Mesenchymal stem cell (in vitro differentiated cells and primary cell): ENCODE measurements around the gene TRIP13.

Source experiments
- DNase-seq: peaks from one replicate; pipeline ENCODE4 v3.0.0-alpha.2; 2013
- H2AFZ ChIP-seq: one replicate; pipeline ENCODE4 v1.6.1; 2013; ENCODE audit warnings: low read depth, mild to moderate bottlenecking, control low read depth, inconsistent platforms, low read length, moderate library complexity
- H2AK5ac ChIP-seq: 2 replicates; pipeline ENCODE4 v1.6.1; 2013; ENCODE audit warnings: low read length, moderate library complexity, mild to moderate bottlenecking, inconsistent platforms; ENCODE audit not compliant: severe bottlenecking
- H2BK120ac ChIP-seq: one replicate; pipeline ENCODE4 v1.6.1; 2013; ENCODE audit warnings: low read depth, mild to moderate bottlenecking, inconsistent platforms, low read length, moderate library complexity
- H2BK12ac ChIP-seq, 2 experiments: one replicate each; pipeline ENCODE4 v1.6.1; 2013; ENCODE audit warnings: inconsistent platforms in 2 of 2, low read length in 2 of 2, mild to moderate bottlenecking in 2 of 2, moderate library complexity in 2 of 2, control low read depth in 1 of 2
- H2BK15ac ChIP-seq: one replicate; pipeline ENCODE4 v1.6.1; 2013; ENCODE audit warnings: mild to moderate bottlenecking, low read depth, inconsistent platforms; ENCODE audit not compliant: poor library complexity, severe bottlenecking
- H2BK5ac ChIP-seq: 2 replicates; pipeline ENCODE4 v1.6.1; 2013; ENCODE audit warnings: low read depth, mild to moderate bottlenecking, low read length, control low read depth, inconsistent platforms; ENCODE audit not compliant: poor library complexity, severe bottlenecking
- H3K14ac ChIP-seq, 2 experiments: one replicate each; pipeline ENCODE4 v1.6.1; 2013; ENCODE audit warnings: inconsistent platforms in 2 of 2, low read length in 2 of 2, control low read depth in 1 of 2, mild to moderate bottlenecking in 1 of 2, moderate library complexity in 1 of 2
- H3K18ac ChIP-seq, 2 experiments: one replicate each; pipeline ENCODE4 v1.6.1; 2013; ENCODE audit warnings: inconsistent platforms in 2 of 2, low read length in 2 of 2, control low read depth in 1 of 2, low read depth in 1 of 2, mild to moderate bottlenecking in 1 of 2
- H3K23ac ChIP-seq, 2 experiments: one replicate each; pipeline ENCODE4 v1.6.1; 2013; ENCODE audit warnings: inconsistent platforms in 2 of 2, low read length in 2 of 2, mild to moderate bottlenecking in 2 of 2, moderate library complexity in 2 of 2, control low read depth in 1 of 2
- H3K27ac ChIP-seq: 2 replicates; pipeline ENCODE4 v1.5.1; 2013; ENCODE audit warnings: mild to moderate bottlenecking, moderate library complexity, low read length, control low read depth, inconsistent platforms; ENCODE audit not compliant: poor library complexity, severe bottlenecking
- H3K27me3 ChIP-seq, 2 experiments: 2 replicates each; pipeline versions ENCODE4 v1.6.1 to v1.7.0; 2013; ENCODE audit warnings: low read length in 2 of 2, mild to moderate bottlenecking in 2 of 2, moderate library complexity in 2 of 2, control low read depth in 1 of 2, inconsistent platforms in 1 of 2; ENCODE audit not compliant: control insufficient read depth in 1 of 2, insufficient read depth in 1 of 2
- H3K36me3 ChIP-seq, 2 experiments: 2 replicates each; pipeline versions ENCODE4 v1.6.1 to v1.7.0; 2013; ENCODE audit warnings: low read length in 2 of 2, control low read depth in 1 of 2, inconsistent platforms in 1 of 2, low read depth in 1 of 2, mild to moderate bottlenecking in 1 of 2; ENCODE audit not compliant: insufficient read depth in 2 of 2, control insufficient read depth in 1 of 2
- H3K4ac ChIP-seq, 2 experiments: one replicate each; pipeline ENCODE4 v1.6.1; 2013; ENCODE audit warnings: inconsistent platforms in 2 of 2, low read length in 2 of 2, mild to moderate bottlenecking in 2 of 2, moderate library complexity in 2 of 2, control low read depth in 1 of 2, low read depth in 1 of 2
- H3K4me1 ChIP-seq: 2 replicates; pipeline ENCODE4 v1.6.1; 2013; ENCODE audit warnings: low read depth, low read length, control low read depth; ENCODE audit not compliant: control insufficient read depth, insufficient read depth
- H3K4me2 ChIP-seq: 2 replicates; pipeline ENCODE4 v1.6.1; 2013; ENCODE audit warnings: low read length, mild to moderate bottlenecking, inconsistent platforms; ENCODE audit not compliant: poor library complexity, severe bottlenecking
- H3K4me3 ChIP-seq, 2 experiments: 2 replicates each; pipeline versions ENCODE4 v1.5.1 to v1.7.0; 2013; ENCODE audit warnings: low read length in 2 of 2, mild to moderate bottlenecking in 2 of 2, control low read depth in 1 of 2, low read depth in 1 of 2; ENCODE audit not compliant: insufficient read depth in 1 of 2
- H3K79me1 ChIP-seq: replicated peaks from 2 replicates; pipeline ENCODE4 v1.6.1; 2013; ENCODE audit warnings: mild to moderate bottlenecking, control low read depth, low read length, inconsistent platforms; ENCODE audit not compliant: poor library complexity, severe bottlenecking
- H3K9ac ChIP-seq: 2 replicates; pipeline ENCODE4 v1.7.0; 2013; ENCODE audit warnings: mild to moderate bottlenecking, low read length, moderate library complexity
- H3K9me3 ChIP-seq: 2 replicates; pipeline ENCODE4 v1.7.0; 2013; ENCODE audit warnings: mild to moderate bottlenecking, low read length; ENCODE audit not compliant: control insufficient read depth
- H4K8ac ChIP-seq: one replicate; pipeline ENCODE4 v1.6.1; 2013; ENCODE audit warnings: inconsistent platforms, mild to moderate bottlenecking, low read length, moderate library complexity
- H4K91ac ChIP-seq: one replicate; pipeline ENCODE4 v1.6.1; 2013; ENCODE audit warnings: mild to moderate bottlenecking, low read length, inconsistent platforms
- WGBS: methylation state at CpG from one replicate; pipeline ENCODE4 v1.1.7; 2013; ENCODE audit warnings: mixed read lengths; 5-methylcytosine and 5-hydroxymethylcytosine counted together

The TRIP13 gene

DNA sequence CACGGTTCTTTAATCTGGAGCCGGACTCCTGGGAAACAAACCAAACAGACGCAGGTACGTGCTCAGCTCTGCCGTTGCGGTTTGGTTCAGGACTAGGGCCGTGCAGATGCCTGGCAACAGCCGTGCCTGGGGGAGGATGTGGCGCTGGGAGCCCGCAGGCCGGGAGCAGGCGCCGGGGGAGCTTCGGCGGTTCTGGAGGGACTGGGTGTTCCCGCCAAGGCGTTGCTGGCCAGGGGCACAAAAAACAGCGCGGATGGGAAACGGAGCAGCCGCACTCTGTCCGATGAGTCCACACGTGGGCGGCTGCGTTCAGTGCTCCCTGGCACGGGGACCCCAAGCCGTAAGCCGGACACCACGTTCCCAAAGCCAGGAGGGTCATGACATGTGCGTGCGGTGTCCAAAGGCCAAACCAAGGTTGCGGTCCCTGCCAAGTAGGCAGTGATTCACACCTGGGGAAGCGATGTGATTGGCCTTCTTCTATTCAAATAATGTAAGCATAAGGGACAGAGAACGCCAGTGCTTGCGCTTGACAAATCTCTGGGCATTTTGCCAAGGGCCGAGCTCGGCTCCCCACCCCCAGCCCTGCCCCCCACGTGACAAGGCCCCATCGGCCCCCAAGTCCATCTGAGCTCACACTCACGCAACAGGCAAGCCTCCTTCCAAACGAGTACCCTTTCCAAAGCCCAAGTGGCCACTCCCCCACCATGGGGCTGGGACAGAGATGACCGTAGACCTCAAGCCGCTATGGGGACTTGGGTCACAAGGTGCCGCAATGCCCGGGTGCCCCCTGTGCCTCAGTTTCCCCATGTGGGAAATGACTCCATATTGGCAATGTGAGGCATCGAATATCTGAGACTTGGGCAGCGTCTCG, 66.3 kb downstream of the TRIP13 start:
- peak overlapping the region; percentile 77 for H4K91ac ChIP-seq
- DNase-seq: peak; percentile 20
- WGBS: 87% methylated on average over 48 of the region's 48 CpGs
- peak overlapping the region in 1 of 2 experiments; percentile 93 for H3K18ac ChIP-seq
- H3K27ac ChIP-seq: no peak overlapping the region
- no peak overlapping the region for H3K4me2 ChIP-seq
- H3K23ac ChIP-seq: no peak overlapping the region
- H3K9ac ChIP-seq: no peak overlapping the region
- no peak overlapping the region for H3K14ac ChIP-seq
- H3K27me3 ChIP-seq: peaks cover 52 to 62% of the 10 kb centered on the region in 2 experiments
- peak overlapping the region in 1 of 2 experiments; percentile 57 for H3K4ac ChIP-seq
- H3K4me3 ChIP-seq: no peak overlapping the region
- H3K36me3 ChIP-seq: no peaks in the 10 kb centered on the region
- H2AK5ac ChIP-seq: no peak overlapping the region
- no peak overlapping the region for H2AFZ ChIP-seq
- H3K4me1 ChIP-seq: peaks cover 23% of the 10 kb centered on the region
- no peak overlapping the region for H2BK5ac ChIP-seq
- peak overlapping the region; percentile 52 for H4K8ac ChIP-seq
- H2BK12ac ChIP-seq: peak overlapping the region; percentile 87 to 88
- H2BK120ac ChIP-seq: peak overlapping the region; percentile 42
- H3K9me3 ChIP-seq: no peaks in the 10 kb centered on the region
- H2BK15ac ChIP-seq: peak overlapping the region; percentile 87
- H3K79me1 ChIP-seq: no peaks in the 10 kb centered on the region

DNA sequence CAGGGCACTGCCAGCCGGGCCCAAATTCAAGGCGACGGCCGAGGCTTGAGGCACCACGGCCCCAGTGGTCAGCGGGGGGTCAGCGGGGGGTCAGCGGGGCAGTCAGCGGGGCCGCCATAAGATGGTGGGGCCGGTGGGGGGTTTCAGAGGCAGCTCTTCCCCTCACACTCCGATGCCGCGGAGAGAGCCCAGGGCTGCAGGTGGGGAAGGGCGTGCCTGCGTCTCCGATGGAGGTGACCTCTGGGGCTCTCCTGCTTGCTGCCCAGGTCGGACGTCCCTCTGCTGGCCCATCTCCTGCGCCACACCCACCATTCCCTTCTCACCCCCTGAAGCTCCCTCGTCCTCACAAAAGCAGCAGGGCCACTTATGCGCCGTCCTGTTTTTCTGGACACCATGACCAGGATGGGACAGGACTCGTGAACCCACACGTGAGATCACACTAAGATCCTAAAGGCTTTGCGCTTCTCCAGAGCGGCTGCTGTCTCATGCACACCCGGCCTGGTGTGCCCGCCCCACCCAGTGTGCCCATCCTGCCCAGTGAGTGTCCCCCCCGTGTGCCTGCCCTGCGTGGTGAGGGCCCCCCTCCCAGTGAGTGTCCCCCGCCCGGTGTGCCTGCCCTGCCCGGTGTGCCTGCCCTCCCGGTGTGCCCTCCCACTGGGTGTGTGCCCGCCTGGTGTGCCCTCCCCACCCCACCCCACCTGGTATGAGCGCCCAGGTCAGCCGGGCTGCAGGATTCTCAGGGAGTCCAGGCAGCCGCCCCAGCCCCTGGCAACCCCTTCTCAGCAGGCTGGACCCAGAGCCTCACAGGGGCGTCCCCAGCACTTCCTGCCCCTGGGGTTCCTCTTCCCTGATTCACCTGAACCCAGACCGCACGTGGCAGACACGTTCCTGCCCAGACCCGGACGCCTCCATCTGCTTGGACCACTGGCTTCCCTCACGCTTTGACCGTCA, 67.2 kb downstream of the TRIP13 start:
- H3K23ac ChIP-seq: no peak overlapping the region
- H2BK5ac ChIP-seq: no peak overlapping the region
- no peak overlapping the region for H3K4me2 ChIP-seq
- no peak overlapping the region for H2AK5ac ChIP-seq
- no peaks in the 10 kb centered on the region for H3K79me1 ChIP-seq
- no peak overlapping the region for H2BK15ac ChIP-seq
- H2BK120ac ChIP-seq: no peak overlapping the region
- H4K91ac ChIP-seq: peak overlapping the region; percentile 87
- 94% methylated on average over 46 of the region's 47 CpGs for WGBS
- no peak overlapping the region for H2AFZ ChIP-seq
- H3K4ac ChIP-seq: peak overlapping the region; percentile 35 to 54
- no peaks in the 10 kb centered on the region for H3K36me3 ChIP-seq
- peaks cover 23% of the 10 kb centered on the region for H3K4me1 ChIP-seq
- H2BK12ac ChIP-seq: peak overlapping the region; percentile 59 to 93
- peak overlapping the region; percentile 31 to 47 for H3K18ac ChIP-seq
- H4K8ac ChIP-seq: peak overlapping the region; percentile 7
- H3K9ac ChIP-seq: no peak overlapping the region
- H3K27ac ChIP-seq: no peak overlapping the region
- no peak overlapping the region for H3K4me3 ChIP-seq
- no peak for DNase-seq
- H3K27me3 ChIP-seq: peaks cover 60 to 64% of the 10 kb centered on the region in 2 experiments
- H3K14ac ChIP-seq: peak overlapping the region in 1 of 2 experiments; percentile 18
- H3K9me3 ChIP-seq: no peaks in the 10 kb centered on the region

GRCh38 chr5:960551-960950, 67.9 kb downstream of the TRIP13 start:
- no peak overlapping the region for H2AK5ac ChIP-seq
- WGBS: 93% methylated on average over 7 of the region's 7 CpGs
- no peak overlapping the region for H2BK15ac ChIP-seq
- peak overlapping the region; percentile 35 to 83 for H3K4ac ChIP-seq
- H3K4me3 ChIP-seq: no peak overlapping the region
- H3K9ac ChIP-seq: no peak overlapping the region
- peak overlapping the region in 1 of 2 experiments; percentile 81 for H3K14ac ChIP-seq
- peak overlapping the region; percentile 85 to 94 for H2BK12ac ChIP-seq
- H4K8ac ChIP-seq: no peak overlapping the region
- peak overlapping the region in 1 of 2 experiments; percentile 61 for H3K18ac ChIP-seq
- H3K36me3 ChIP-seq: no peaks in the 10 kb centered on the region
- peaks cover 64 to 67% of the 10 kb centered on the region in 2 experiments for H3K27me3 ChIP-seq
- DNase-seq: no peak
- peak overlapping the region; percentile 83 for H4K91ac ChIP-seq
- H3K27ac ChIP-seq: no peak overlapping the region
- no peak overlapping the region for H2BK120ac ChIP-seq
- H2AFZ ChIP-seq: no peak overlapping the region
- H3K23ac ChIP-seq: no peak overlapping the region
- H3K79me1 ChIP-seq: no peaks in the 10 kb centered on the region
- H3K4me2 ChIP-seq: no peak overlapping the region
- H3K9me3 ChIP-seq: no peaks in the 10 kb centered on the region
- H2BK5ac ChIP-seq: no peak overlapping the region
- peaks cover 23% of the 10 kb centered on the region for H3K4me1 ChIP-seq
